Prostate gland (tissue), 2 donors: ENCODE data around the gene MYO16. TPM values are rescaled to one million over a fixed set of nuclear protein-coding genes. Genes with fewer than 3 reads are reported as not detected.
"Not testable (repeated sequence)": the region's sequence is repeated elsewhere in the genome, so short reads cannot be mapped to it uniquely, and the experiment has no call there.

Source experiments
- DNase-seq: peaks from one replicate; pipeline ENCODE4 v3.0.0-alpha.2; 2019; ENCODE audit warnings: low spot score
- H3K27ac ChIP-seq, 2 donors: fragments of 200-600 bp; sonication (generic); 2 replicates each; pipeline ENCODE4 v1.5.1; 2017 to 2019
- H3K27me3 ChIP-seq: fragments of 200-600 bp; sonication (generic); replicated peaks from 2 replicates; pipeline ENCODE4 v1.5.1; 2019; ENCODE audit not compliant: insufficient read depth
- H3K36me3 ChIP-seq, 2 donors: fragments of 200-600 bp; sonication (generic); 1 replicate in 1 of 2; 2 replicates in 1 of 2; pipeline versions ENCODE4 v1.5.1 to v1.8.1; 2017 to 2019
- H3K4me1 ChIP-seq: fragments of 200-600 bp; sonication (generic); replicated peaks from 2 replicates; pipeline ENCODE4 v1.5.1; 2019
- H3K4me3 ChIP-seq, 2 donors: fragments of 200-600 bp; sonication (generic); 2 replicates each; pipeline ENCODE4 v1.5.1; 2017 to 2019
- H3K9me3 ChIP-seq: fragments of 200-600 bp; sonication (generic); 2 replicates; pipeline ENCODE4 v1.5.1; 2017
- POLR2A ChIP-seq: fragments of 450-650 bp; IDR thresholded peaks from one replicate; pipeline ENCODE4 v1.6.1; 2016; ENCODE audit warnings: antibody characterized with exemption, mild to moderate bottlenecking
- POLR2AphosphoS5 ChIP-seq: sonication (generic); formaldehyde crosslinking; IDR thresholded peaks from one replicate; pipeline ENCODE4 v1.6.1; 2017; ENCODE audit warnings: antibody characterized with exemption
- WGBS: methylation state at CpG from one replicate; pipeline ENCODE4 v1.1.5; 2018; 5-methylcytosine and 5-hydroxymethylcytosine counted together
- intact Hi-C: fragments of 100-400 bp; cut with DNase I; formaldehyde crosslinking; loops from one replicate; pipeline ENCODE4 v1.14.2; 2022
- total RNA-seq, 2 donors: library from RNA; depleted of rRNA; stranded (reverse); fragments of >200 nt; gene quantifications; one replicate each; pipeline ENCODE4 v1.1.0, GENCODE V29; 2016
- TF ChIP-seq, protein P1 (sequence below), 4 experiments: fragments of 200-600 bp in 2 of 4; fragments of 450-650 bp in 2 of 4; sonication (generic) in 2 of 4; IDR thresholded peaks; 1 replicate in 3 of 4; 2 replicates in 1 of 4; pipeline ENCODE4 v1.5.1; 2016 to 2019; ENCODE audit warnings: antibody characterized with exemption in 4 of 4, mild to moderate bottlenecking in 2 of 4, moderate library complexity in 2 of 4

Gene MYO16
- total RNA-seq, 2 donors from 2014 or later = 0.14 to 0.85 TPM

DNA sequence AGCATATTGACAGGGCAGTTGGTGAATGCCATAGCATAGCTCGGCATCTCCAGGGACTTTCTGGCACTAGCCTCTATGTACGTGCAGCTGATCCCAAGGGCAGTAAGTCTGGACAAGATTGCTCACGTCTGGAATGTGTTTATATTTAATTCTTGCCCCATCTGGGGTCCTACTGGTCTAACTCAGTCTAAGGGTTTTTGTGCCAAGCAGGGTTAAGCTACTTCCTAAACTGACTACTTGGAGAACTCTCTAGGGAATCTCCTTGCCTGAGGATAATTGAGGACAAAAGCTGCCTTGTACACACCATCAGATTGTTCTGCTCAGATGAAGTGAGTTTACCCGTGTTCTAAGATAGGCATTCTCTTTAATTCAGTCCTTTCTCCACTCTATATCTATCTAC is 358.1 kb downstream of the MYO16 start:
- Histone ChIP-seq H3K27me3 (no peaks in the 10 kb centered on the region), H3K4me1 (no peaks in the 10 kb centered on the region), H3K4me3 (no peak overlapping the region), H3K9me3 (no peaks in the 10 kb centered on the region), H3K27ac (no peak overlapping the region), H3K36me3 (no peaks in the 10 kb centered on the region)
- intact Hi-C loops = no loop called here
- WGBS = 32% methylated on average over 4 of the region's 4 CpGs
- TF ChIP-seq POLR2A (no peak), POLR2AphosphoS5 (peak; percentile 43)
- TF ChIP-seq, protein P1, sequence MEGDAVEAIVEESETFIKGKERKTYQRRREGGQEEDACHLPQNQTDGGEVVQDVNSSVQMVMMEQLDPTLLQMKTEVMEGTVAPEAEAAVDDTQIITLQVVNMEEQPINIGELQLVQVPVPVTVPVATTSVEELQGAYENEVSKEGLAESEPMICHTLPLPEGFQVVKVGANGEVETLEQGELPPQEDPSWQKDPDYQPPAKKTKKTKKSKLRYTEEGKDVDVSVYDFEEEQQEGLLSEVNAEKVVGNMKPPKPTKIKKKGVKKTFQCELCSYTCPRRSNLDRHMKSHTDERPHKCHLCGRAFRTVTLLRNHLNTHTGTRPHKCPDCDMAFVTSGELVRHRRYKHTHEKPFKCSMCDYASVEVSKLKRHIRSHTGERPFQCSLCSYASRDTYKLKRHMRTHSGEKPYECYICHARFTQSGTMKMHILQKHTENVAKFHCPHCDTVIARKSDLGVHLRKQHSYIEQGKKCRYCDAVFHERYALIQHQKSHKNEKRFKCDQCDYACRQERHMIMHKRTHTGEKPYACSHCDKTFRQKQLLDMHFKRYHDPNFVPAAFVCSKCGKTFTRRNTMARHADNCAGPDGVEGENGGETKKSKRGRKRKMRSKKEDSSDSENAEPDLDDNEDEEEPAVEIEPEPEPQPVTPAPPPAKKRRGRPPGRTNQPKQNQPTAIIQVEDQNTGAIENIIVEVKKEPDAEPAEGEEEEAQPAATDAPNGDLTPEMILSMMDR (IDR thresholded peaks at IDR 0.05) = no peak
- DNase-seq = peak; percentile 28

DNA sequence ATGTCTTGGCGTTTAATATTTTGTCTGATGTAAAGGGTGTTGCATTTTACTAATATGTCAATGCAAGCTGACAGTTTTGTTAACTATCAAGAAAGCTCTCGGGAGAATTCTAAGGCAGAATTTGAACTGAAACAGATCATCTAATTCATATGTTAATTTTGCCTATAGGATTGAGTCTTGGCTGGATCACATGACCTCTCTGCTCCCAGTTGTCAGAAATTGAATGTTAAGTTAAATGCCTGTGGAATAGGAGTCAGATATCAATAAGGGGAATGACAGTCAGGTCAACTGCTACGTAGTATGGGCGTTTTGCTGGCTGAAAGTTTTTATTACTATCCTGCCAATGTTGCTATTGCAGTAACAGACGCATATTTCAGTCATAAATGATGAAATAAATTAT is 358.5 kb downstream of the MYO16 start:
- WGBS = 52% methylated on average over 5 of the region's 5 CpGs
- intact Hi-C loops = no loop called here
- Histone ChIP-seq H3K4me3 (no peak overlapping the region), H3K4me1 (no peaks in the 10 kb centered on the region), H3K36me3 (no peaks in the 10 kb centered on the region), H3K27ac (no peak overlapping the region), H3K27me3 (no peaks in the 10 kb centered on the region), H3K9me3 (no peaks in the 10 kb centered on the region)
- no peak for DNase-seq
- TF ChIP-seq POLR2A (no peak), POLR2AphosphoS5 (no peak)
- TF ChIP-seq, protein P1 (IDR thresholded peaks at IDR 0.05) = no peak

DNA sequence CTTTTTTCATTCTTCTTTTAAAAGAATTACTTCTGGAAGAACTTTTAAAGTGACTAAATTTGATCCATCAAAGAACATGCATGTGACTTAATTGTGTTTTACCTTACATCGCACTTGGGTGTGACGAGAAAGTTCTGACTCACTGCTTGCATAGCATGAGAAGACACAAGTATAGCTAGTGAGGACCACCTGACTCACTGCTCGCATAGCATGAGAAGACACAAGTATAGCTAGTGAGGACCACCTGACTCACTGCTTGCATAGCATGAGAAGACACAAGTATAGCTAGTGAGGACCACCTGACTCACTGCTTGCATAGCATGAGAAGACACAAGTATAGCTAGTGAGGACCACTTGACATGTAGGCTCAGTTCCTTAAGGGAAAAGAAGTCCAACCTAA is 362.0 kb downstream of the MYO16 start:
- H3K36me3 ChIP-seq, H3K4me3 ChIP-seq, H3K27ac ChIP-seq, H3K4me1 ChIP-seq, H3K27me3 ChIP-seq, H3K9me3 ChIP-seq, intact Hi-C loops, DNase-seq: not testable (repeated sequence)
- WGBS = 76% methylated on average over 3 of the region's 3 CpGs

DNA sequence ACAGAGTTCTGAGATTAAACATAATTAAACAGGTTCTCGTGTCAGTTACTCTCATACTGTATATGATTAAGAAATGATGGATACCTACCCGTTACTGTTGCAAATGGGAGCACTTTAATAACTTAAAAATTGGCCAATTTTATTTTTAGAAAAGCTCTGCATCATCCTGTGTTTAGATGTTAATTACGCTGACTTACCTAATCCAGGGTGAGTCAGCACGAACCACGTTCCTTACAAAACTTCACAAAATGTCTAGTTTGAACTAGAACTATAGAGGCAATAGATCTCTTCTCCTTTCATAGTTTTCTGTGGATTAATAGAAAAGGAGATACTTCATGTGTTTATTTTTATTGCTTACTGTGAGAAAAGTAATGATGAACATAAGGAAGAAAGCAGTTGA is 363.9 kb downstream of the MYO16 start:
- Histone ChIP-seq H3K27me3 (no peaks in the 10 kb centered on the region), H3K9me3 (no peaks in the 10 kb centered on the region), H3K4me1 (no peaks in the 10 kb centered on the region), H3K36me3 (no peaks in the 10 kb centered on the region), H3K4me3 (no peak overlapping the region), H3K27ac (no peak overlapping the region)
- WGBS = 77% methylated on average over 5 of the region's 5 CpGs
- intact Hi-C loops = no loop called here
- DNase-seq = no peak
- TF ChIP-seq POLR2AphosphoS5 (no peak), POLR2A (no peak)
- TF ChIP-seq, protein P1 (IDR thresholded peaks at IDR 0.05) = no peak

DNA sequence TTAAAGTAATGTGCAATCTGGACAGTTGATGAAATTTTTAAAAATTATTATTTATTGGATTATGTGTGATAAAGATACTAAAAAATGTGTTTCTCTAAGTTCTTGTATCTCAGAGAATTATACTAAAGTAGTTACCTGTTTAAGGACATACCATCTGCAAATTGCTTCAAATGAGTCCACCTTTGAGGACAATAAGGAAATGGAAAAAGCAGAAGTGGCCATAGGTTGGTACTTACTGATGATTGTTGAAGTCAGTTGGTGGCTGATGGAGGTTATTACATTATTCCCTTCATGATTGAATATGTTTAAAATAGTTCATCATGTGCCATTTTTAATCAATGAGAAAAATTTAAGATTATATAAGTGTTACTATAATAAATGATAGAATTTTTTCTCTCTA is 367.0 kb downstream of the MYO16 start:
- intact Hi-C loops = no loop called here
- no peaks in the 10 kb centered on the region for H3K27me3 ChIP-seq
- TF ChIP-seq POLR2AphosphoS5 = no peak
- TF ChIP-seq, protein P1 (IDR thresholded peaks at IDR 0.05) = no peak
- TF ChIP-seq POLR2A = no peak
- no peaks in the 10 kb centered on the region for H3K9me3 ChIP-seq
- H3K4me3 ChIP-seq = no peak overlapping the region
- no peaks in the 10 kb centered on the region for H3K36me3 ChIP-seq
- H3K27ac ChIP-seq = no peak overlapping the region
- DNase-seq = no peak
- no peaks in the 10 kb centered on the region for H3K4me1 ChIP-seq
